SK-N-SH treated with all-trans-retinoic acid at 6 μM for 48 hours (cell line): ENCODE data around the gene TTC34.

Source experiments
- BACH2 ChIP-seq: fragments of 250-450 bp; sonication (Bioruptor Pico); IDR thresholded peaks from 2 replicates; pipeline ENCODE4 v1.9.0; 2021; ENCODE audit warnings: mild to moderate bottlenecking, borderline replicate concordance
- CSDC2 ChIP-seq: fragments of 250-450 bp; sonication (Bioruptor Pico); IDR thresholded peaks from 2 replicates; pipeline ENCODE4 v1.5.0; 2020; ENCODE audit warnings: mild to moderate bottlenecking, moderate library complexity
- ESRRG ChIP-seq: fragments of 250-450 bp; sonication (Bioruptor Pico); IDR thresholded peaks from 2 replicates; pipeline ENCODE4 v1.6.1; 2021; ENCODE audit warnings: mild to moderate bottlenecking
- GLIS3 ChIP-seq: fragments of 250-450 bp; sonication (Bioruptor Pico); IDR thresholded peaks from 2 replicates; pipeline ENCODE4 v1.5.0; 2020; ENCODE audit warnings: mild to moderate bottlenecking, moderate library complexity
- PPARA ChIP-seq: fragments of 250-450 bp; sonication (Bioruptor Pico); IDR thresholded peaks from 2 replicates; pipeline ENCODE4 v1.5.0; 2020; ENCODE audit warnings: mild to moderate bottlenecking, borderline replicate concordance
- RARB ChIP-seq: fragments of 250-450 bp; sonication (Bioruptor Pico); IDR thresholded peaks from 2 replicates; pipeline ENCODE4 v1.8.0; 2021; ENCODE audit warnings: mild to moderate bottlenecking, moderate library complexity
- TCF4 ChIP-seq: fragments of 250-450 bp; sonication (Bioruptor Pico); IDR thresholded peaks from 2 replicates; pipeline ENCODE4 v1.8.0; 2021; ENCODE audit warnings: mild to moderate bottlenecking, moderate library complexity, borderline replicate concordance
- TOX ChIP-seq: fragments of 250-450 bp; sonication (Bioruptor Pico); IDR thresholded peaks from 2 replicates; pipeline ENCODE4 v1.8.0; 2021; ENCODE audit warnings: mild to moderate bottlenecking, moderate library complexity, borderline replicate concordance
- ZC3H10 ChIP-seq: fragments of 250-450 bp; sonication (Bioruptor Pico); IDR thresholded peaks from 2 replicates; pipeline ENCODE4 v1.5.1; 2021; ENCODE audit warnings: mild to moderate bottlenecking, moderate library complexity
- ZFP3 ChIP-seq: fragments of 250-450 bp; sonication (Bioruptor Pico); IDR thresholded peaks from 2 replicates; pipeline ENCODE4 v1.5.0; 2020; ENCODE audit warnings: mild to moderate bottlenecking, moderate library complexity
- ZFP30 ChIP-seq: fragments of 450-650 bp; formaldehyde crosslinking; IDR thresholded peaks from 2 replicates; pipeline ENCODE4 v1.5.0; 2022; ENCODE audit warnings: mild to moderate bottlenecking, moderate library complexity
- ZNF70 ChIP-seq: fragments of 450-650 bp; formaldehyde crosslinking; IDR thresholded peaks from 2 replicates; pipeline ENCODE4 v1.5.0; 2020; ENCODE audit warnings: mild to moderate bottlenecking, moderate library complexity
- TF ChIP-seq, protein P1 (sequence below): fragments of 250-450 bp; sonication (Bioruptor Pico); IDR thresholded peaks from 2 replicates; pipeline ENCODE4 v1.8.0; 2020; ENCODE audit warnings: mild to moderate bottlenecking, moderate library complexity, borderline replicate concordance
- TF ChIP-seq, protein P2 (sequence below): fragments of 250-450 bp; sonication (Bioruptor Pico); IDR thresholded peaks from 2 replicates; pipeline ENCODE4 v1.5.1; 2020; ENCODE audit warnings: low read depth, mild to moderate bottlenecking, moderate library complexity

DNA sequence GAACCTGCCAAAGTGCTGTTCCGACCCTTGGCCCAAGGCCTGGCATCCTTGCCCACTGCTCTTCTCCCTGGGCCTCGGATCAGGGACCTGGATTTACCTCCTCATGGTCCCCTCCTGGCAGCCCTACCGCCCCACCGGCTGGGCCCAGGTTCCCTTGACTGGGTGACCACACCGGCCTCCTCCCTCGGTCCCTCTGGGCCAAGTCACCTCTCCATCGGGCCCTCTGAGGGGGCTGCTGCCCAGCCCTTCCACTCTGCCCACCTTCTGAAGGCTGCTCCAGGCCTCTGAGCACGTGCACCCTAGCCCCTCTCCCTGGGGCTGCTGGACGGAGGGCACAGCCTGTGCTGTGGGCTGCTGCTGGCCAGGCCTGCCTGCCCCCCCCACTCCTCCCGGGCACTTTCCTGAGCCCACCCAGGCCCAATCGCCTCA is 159.3 kb downstream of the TTC34 start:
- TF ChIP-seq TOX (CRISPR knock-in tag) (no peak), RARB (no peak), ZNF70 (no peak), GLIS3 (CRISPR knock-in tag) (no peak), ESRRG (CRISPR knock-in tag) (no peak), ZFP3 (CRISPR knock-in tag) (no peak), ZC3H10 (CRISPR knock-in tag) (no peak), BACH2 (CRISPR knock-in tag) (no peak), PPARA (CRISPR knock-in tag) (no peak), ZFP30 (CRISPR knock-in tag) (no peak), TCF4 (no peak), CSDC2 (no peak)
- TF ChIP-seq, protein P1, sequence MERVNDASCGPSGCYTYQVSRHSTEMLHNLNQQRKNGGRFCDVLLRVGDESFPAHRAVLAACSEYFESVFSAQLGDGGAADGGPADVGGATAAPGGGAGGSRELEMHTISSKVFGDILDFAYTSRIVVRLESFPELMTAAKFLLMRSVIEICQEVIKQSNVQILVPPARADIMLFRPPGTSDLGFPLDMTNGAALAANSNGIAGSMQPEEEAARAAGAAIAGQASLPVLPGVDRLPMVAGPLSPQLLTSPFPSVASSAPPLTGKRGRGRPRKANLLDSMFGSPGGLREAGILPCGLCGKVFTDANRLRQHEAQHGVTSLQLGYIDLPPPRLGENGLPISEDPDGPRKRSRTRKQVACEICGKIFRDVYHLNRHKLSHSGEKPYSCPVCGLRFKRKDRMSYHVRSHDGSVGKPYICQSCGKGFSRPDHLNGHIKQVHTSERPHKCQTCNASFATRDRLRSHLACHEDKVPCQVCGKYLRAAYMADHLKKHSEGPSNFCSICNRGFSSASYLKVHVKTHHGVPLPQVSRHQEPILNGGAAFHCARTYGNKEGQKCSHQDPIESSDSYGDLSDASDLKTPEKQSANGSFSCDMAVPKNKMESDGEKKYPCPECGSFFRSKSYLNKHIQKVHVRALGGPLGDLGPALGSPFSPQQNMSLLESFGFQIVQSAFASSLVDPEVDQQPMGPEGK (CRISPR knock-in tag): no peak
- TF ChIP-seq, protein P2, sequence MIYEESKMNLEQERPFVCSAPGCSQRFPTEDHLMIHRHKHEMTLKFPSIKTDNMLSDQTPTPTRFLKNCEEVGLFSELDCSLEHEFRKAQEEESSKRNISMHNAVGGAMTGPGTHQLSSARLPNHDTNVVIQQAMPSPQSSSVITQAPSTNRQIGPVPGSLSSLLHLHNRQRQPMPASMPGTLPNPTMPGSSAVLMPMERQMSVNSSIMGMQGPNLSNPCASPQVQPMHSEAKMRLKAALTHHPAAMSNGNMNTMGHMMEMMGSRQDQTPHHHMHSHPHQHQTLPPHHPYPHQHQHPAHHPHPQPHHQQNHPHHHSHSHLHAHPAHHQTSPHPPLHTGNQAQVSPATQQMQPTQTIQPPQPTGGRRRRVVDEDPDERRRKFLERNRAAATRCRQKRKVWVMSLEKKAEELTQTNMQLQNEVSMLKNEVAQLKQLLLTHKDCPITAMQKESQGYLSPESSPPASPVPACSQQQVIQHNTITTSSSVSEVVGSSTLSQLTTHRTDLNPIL (CRISPR knock-in tag): no peak
